RWPE1 (cell line): ENCODE measurements around the gene EIF4A3.

ENCODE experiments used
- CTCF ChIA-PET: fragments of 350-600 bp; sonication (Branson Sonifier 250); formaldehyde crosslinking; extraction: SDS; loops from one replicate; lab custom pipeline; 2021; lab: Yijun Ruan, JAX
- POLR2A ChIA-PET: fragments of 400-600 bp; formaldehyde crosslinking; extraction: SDS; loops from one replicate; lab custom pipeline; 2020; ENCODE audit warnings: antibody characterized with exemption; ENCODE audit not compliant: low non-redundant PET; lab: Yijun Ruan, JAX
- DNase-seq: peaks from one replicate; pipeline ENCODE4 v3.0.0; 2012; ENCODE audit warnings: low spot score
- H3K27ac ChIP-seq: fragments of 450-650 bp; 2 replicates; pipeline ENCODE4 v1.5.1; 2017
- CTCF ChIP-seq: fragments of 450-650 bp; conservative IDR thresholded peaks from 2 replicates; pipeline ENCODE4 v1.5.1; 2017; ENCODE audit warnings: low read depth, mild to moderate bottlenecking

Gene EIF4A3

GRCh38 chr17:80125656-80126448, 21.1 kb downstream of the EIF4A3 start:
- no peak for TF ChIP-seq CTCF
- no peak overlapping the region for H3K27ac ChIP-seq
- DNase-seq, result no peak
- POLR2A ChIA-PET, result no interaction called here
- CTCF ChIA-PET, result interaction anchor here (0.7 to 1.4 kb wide), 2 partner anchors 12 to 43 kb away, joined by 3 read pairs; no protein-coding TSS in a partner anchor

GRCh38 chr17:80124351-80124981, 22.5 kb downstream of the EIF4A3 start:
- TF ChIP-seq CTCF, result no peak
- ChIA-PET POLR2A (no interaction called here), CTCF (interaction anchor here (0.6 to 1.4 kb wide), 4 partner anchors 23 to 42 kb away, joined by 3 to 8 read pairs (median 3); partner anchors contain the start of gene GAA)
- no peak for DNase-seq
- H3K27ac ChIP-seq, result no peak overlapping the region

- no peak for TF ChIP-seq CTCF
- ChIA-PET CTCF (interaction anchor here (1.0 to 1.1 kb wide), 2 partner anchors 22 to 41 kb away, joined by 3 to 8 read pairs; partner anchors contain the start of gene GAA), POLR2A (interaction anchor here (0.6 kb wide), 1 partner anchor 13 kb away, joined by 3 read pairs; no protein-coding TSS in a partner anchor)
- no peak for DNase-seq
- H3K27ac ChIP-seq, result no peak overlapping the region
These were observed 23.1 kb downstream of the EIF4A3 start for GRCh38 chr17:80123791-80124190.

- no peak for DNase-seq
- ChIA-PET POLR2A (no interaction called here), CTCF (interaction anchor here (0.6 kb wide), 1 partner anchor 13 kb away, joined by 5 read pairs; no protein-coding TSS in a partner anchor)
- no peak overlapping the region for H3K27ac ChIP-seq
- TF ChIP-seq CTCF, result no peak
These were observed 23.9 kb downstream of the EIF4A3 start for GRCh38 chr17:80122926-80123505.

- no peak for DNase-seq
- ChIA-PET CTCF (interaction anchor here (0.6 kb wide), 2 partner anchors 12 to 40 kb away, joined by 3 to 5 read pairs; no protein-coding TSS in a partner anchor), POLR2A (interaction anchor here (0.5 kb wide), 1 partner anchor 8 kb away, joined by 4 read pairs; no protein-coding TSS in a partner anchor)
- H3K27ac ChIP-seq, result no peak overlapping the region
- TF ChIP-seq CTCF, result no peak
These were observed 24.8 kb downstream of the EIF4A3 start for GRCh38 chr17:80122026-80122575.

GRCh38 chr17:80119839-80120238, 27.1 kb downstream of the EIF4A3 start:
- H3K27ac ChIP-seq, result no peak overlapping the region
- no peak for TF ChIP-seq CTCF
- CTCF ChIA-PET, result no interaction called here
- POLR2A ChIA-PET, result no interaction called here
- DNase-seq, result no peak
